Measurements from ENCODE around the gene DIPK1B.

The DIPK1B gene

DNA sequence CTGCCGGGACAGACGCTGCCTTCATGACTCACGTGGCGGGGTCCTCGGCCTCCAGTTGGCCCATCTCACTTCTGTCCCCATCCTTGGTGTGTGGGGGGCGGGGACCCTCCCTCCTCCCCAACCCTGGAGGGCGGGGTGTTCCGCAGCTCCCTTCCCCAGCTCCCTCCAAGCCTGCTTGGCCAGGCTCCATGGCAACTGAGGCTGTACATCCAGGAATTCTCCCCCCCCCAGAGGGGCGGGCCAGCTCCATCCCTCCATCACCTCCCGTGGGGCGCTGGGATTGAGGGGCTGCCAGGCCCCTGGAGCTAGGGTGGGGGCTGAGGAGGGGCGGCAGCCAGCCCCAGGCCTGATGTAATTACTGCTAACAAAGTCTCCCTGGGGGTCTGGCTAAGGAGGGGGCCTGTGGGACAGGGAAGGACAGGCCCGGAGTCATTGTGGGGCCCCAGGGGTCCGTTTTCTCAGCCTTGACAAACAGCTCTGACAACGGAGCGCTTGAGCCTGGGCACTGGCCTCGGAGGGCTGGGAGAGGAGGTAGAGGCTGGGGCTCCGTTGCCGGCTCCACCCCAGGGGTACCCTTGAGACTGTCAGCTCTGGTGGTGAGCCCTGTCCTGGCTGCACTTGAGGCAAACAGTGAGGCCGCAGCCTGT is 8.0 kb downstream of the DIPK1B start:
- no peak for DNase-seq (ENCODE audit: low spot score)

GRCh38 chr9:136720898-136721338 is 8.5 kb downstream of the DIPK1B start:
- DNase-seq (ENCODE audit: low spot score) = no peak

- DNase-seq (ENCODE audit: low spot score) = no peak
Observed at GRCh38 chr9:136721339-136722092, 9.1 kb downstream of the DIPK1B start.

DNA sequence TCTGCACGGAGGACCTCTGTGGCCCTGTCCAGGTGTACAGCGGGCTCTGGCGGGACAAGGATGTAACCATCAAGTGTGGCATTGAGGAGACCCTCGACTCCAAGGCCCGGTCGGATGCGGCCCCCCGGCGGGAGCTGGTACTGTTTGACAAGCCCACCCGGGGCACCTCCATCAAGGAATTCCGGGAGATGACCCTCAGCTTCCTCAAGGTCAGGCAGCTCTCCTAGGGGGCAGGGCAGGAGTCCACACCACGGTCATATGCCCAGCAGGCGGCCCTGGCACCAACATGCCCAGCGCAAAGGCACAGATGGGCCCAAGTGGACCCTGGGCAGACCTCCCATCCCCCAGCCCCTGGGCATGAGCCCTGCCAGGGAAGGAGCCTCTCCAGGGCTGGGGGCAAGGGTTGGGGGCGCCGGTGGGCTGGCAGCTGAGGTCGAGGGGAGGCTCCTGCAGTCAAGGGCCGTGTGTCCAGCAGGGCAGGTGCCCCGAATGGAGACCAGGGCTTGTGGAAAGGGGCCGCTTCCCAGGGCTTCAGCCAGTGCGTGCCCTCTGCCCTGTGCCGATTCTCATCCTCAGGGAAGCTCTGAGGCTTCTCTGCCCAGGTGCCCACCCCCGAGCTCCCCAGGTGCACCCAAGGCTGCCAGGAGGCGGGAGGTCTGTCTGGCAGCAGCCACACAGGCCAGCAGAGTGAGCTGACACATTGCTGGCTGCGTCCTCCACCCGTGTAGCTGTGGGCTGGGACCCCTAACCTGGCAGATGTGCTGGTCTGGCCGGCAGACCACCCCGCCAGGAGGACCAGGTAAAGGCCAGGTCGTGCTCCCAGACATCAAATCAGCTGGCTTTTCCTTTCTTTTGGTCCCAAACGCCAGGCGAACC is 10.0 kb downstream of the DIPK1B start:
- DNase-seq (ENCODE audit: low spot score) = no peak

- DNase-seq (ENCODE audit: low spot score) = no peak
Observed at GRCh38 chr9:136722969-136723356, 10.6 kb downstream of the DIPK1B start.

DNA sequence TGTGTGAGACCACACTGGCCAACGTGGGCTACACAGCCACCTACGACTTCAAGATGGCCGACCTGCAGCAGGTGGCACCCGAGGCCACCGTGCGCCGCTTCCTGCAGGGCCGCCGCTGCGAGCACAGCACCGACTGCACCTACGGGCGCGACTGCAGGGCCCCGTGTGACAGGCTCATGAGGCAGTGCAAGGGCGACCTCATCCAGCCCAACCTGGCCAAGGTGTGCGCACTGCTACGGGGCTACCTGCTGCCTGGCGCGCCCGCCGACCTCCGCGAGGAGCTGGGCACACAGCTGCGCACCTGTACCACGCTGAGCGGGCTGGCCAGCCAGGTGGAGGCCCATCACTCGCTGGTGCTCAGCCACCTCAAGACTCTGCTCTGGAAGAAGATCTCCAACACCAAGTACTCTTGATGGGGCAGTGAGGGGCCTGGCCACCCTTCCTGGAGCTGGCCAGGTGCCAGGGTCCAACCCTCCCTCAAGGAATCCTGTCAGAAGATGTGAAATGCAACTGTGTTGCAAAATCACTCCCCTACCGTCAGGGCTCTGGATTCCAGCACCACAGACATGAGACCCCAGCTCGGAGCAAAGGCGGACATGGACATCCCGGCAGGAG is 11.1 kb downstream of the DIPK1B start:
- DNase-seq (ENCODE audit: low spot score) = no peak

DNA sequence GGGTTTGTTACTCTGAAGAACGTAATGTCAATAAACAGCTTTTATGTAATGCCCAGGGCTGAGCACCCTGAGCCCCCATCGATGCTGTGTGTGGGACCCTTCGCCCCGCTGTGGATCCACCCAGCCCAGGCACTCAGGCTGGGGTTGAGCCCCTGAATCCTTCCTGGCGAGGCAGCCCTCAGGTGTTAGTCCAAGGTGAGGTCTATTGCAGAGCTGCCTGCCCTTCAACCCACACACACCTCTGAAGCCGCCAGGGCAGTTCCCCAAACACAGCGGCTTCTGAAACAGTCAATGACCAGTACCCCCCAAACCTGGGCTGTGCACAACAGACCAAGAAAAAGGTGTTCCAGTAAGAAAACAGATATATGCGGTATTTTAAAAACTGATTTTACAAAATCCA is 11.6 kb downstream of the DIPK1B start:
- no peak for DNase-seq (ENCODE audit: low spot score)

DNA sequence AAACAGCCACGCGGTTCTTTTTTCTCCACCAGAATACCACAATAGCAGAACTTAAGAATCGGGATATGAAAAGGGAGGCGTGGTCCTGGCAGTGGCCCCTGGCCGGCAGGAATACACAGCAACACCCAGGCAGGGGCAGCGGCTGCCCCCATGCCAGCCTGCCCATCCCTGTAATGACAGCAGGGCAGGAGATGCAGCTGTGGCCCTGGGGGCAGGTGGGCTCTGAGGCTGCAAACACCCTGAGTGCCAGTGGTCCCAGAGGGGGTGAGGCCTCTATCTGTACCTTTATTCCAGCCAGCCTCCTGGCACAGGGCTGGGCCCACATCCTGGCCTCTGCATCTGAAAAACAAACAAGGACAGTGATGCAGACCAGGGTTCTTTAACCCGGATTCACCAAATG is 12.4 kb downstream of the DIPK1B start:
- DNase-seq (ENCODE audit: low spot score) = no peak

DNA sequence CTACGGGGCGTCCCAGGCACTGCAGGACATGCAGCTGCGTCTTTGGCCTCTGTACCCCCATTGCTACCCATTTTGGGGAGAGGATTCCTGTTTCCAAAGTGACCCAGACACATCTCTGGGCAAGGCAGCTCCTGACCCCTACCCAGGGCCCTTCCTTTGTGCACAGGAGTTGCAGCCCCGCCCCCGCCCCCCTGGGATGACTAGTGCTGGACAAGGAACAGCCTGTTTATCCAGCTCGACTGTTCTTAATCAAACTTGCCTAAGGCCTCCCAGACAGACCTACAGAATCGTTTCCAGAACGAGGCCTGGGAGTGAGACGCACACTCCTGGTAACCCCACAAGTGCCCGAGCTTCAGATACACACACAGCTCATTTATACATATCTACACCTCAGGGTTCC is 13.2 kb downstream of the DIPK1B start:
- DNase-seq (ENCODE audit: low spot score) = no peak

DNA sequence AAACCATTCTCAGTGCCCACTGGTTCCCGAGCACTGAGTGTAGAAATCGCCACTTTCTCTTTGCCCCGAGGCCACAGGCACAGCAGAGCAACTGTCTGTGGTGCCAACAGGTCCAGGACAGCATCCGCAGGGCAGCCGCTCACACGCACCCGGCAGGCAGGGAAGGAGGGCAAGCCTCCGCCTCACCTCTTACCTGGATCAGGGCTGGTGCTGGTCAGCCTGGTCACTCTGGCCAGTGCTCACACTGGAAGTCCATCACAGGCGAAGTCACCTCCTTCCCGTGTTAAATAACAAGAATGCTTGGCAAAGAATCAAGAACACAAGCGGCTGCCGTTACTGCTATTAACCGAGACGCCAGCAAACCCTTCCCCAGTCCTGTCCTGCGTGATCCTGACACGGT is 13.7 kb downstream of the DIPK1B start:
- DNase-seq (ENCODE audit: low spot score) = no peak

- DNase-seq (ENCODE audit: low spot score) = peak; percentile 31
Observed at GRCh38 chr9:136726631-136727191, 14.3 kb downstream of the DIPK1B start.

DNA sequence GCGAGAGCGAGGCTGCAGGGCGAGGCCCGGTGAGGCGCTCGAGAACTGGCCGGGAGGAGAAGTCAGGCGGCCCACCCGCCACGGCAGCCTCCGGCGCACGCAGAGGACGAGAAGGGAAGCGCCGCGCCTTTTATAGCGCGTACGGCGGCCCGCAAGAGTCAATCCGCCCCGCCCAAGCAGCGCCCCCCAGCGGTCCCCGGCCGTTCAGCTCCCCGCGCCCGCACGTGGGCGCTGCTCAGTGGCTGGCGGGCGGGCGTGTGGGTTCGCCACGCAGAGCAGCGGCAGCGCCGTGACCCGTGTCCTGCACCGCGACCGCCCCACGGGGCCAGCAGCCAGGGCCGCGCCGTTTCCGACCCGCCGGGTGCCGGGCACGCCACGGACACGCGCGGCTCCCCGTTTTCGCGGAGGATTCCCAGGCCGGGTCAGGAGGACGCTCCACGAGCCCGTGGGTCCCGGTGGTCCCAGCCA is 15.7 kb downstream of the DIPK1B start:
- peak; percentile 88 for DNase-seq (ENCODE audit: low spot score)

DNA sequence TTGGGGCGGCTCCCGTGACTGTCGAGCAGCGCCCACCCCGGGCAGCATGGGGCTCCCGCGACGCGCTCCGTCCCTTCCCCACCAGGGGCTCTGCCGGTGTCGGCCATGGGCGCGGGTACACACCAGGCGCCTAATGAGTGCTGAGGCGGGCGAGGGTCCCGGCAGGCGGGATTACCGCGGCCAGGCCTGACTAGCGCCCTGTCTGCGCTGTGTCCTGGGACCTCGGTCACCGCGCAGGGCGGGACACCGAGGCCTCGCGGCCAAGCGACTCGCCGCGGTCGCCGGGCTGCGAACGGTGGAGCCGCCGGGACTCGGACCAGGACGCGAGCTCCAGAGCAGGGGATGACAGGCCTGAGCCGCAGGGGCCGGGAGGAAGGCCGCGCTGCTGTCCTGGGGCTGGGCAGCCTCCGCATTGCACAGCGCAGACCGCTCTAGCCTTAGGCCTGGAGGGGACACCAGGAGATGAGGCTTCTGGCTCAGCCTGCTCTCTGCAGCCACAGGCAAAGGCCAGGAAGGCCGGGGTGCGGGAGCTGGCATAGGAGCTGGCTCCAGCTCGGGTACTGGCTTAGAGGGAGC is 16.3 kb downstream of the DIPK1B start:
- DNase-seq (ENCODE audit: low spot score) = no peak

DNA sequence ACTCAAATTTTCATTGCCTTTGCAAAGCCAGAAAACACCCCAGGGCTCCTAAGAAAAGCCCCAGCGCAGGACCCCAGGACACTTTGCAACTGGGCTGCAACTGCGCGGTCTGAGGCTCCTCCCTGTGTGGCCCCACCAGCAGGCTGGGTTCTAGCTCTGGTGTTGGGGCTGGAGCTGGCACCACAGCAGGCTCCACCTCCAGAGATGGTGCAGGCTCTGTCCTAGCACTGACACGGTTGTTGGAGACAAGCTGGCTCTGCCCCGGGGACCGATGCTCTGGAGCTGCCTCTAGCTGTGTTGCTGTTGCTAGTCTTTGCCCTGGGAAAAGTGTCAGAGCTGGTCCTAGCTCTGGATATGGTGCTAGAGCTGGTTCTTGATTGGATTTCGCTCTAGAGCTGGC is 16.8 kb downstream of the DIPK1B start:
- DNase-seq (ENCODE audit: low spot score) = no peak

DNA sequence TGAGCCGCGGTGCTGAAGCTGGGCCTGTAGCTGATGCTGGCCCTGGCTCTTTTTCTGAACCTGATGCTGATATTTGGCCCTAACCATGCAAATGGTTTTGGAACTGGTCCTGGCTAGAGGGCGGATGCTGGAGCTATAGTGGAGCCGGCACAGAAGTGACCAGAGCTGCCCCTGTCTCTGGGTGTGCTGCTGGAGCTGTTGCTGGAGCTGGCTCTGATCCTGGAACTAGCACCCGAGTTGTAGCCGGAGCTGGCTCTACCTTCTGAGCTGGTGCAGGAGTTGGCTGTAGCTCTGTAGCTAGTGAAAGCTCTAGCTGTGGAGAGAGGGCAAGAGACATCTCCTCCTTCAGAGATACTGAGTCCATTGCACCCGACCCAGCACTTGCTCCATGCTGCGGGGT is 17.6 kb downstream of the DIPK1B start:
- DNase-seq (ENCODE audit: low spot score) = no peak

DNA sequence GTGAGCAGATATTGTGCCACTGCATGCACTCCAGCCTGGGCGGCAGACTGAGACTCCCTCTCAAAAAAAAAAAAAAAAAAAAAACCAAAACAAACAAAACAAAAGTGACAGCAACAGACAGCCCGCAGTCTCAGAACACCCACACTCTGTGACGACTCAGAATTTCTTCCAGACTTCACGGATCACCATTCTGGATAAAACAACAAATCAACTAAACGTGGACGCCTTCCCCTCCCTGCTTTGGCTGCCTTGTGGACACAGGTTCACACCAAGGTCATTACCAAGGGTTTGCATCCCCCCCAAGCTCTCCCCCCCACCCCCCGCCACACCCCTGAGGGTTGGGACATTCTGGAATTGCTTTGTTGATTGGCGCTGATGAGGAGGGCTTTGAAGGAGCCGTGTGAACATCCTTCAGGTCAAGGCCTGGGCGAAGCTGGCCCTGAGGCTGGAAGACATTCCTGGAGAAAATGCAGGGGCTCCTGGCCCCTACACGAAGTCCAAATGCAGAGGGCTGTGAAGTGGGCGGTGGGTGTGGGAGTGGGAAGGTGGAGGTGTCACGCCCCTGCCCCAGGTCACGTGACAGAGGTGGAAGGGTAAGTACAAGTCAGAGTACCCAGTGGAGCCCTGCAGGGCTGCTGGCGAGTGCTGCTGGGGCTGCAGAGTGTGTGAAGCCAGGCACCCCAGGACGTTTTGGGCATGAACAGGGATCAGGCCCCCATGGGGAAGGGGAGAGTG is 20.2 kb downstream of the DIPK1B start:
- DNase-seq (ENCODE audit: low spot score) = no peak

GRCh38 chr9:136733611-136734010 is 21.2 kb downstream of the DIPK1B start:
- no peak for DNase-seq (ENCODE audit: low spot score)

- no peak for DNase-seq (ENCODE audit: low spot score)
Observed at GRCh38 chr9:136734837-136735496, 22.6 kb downstream of the DIPK1B start.

GRCh38 chr9:136735812-136736480 is 23.6 kb downstream of the DIPK1B start:
- no peak for DNase-seq (ENCODE audit: low spot score)

DNA sequence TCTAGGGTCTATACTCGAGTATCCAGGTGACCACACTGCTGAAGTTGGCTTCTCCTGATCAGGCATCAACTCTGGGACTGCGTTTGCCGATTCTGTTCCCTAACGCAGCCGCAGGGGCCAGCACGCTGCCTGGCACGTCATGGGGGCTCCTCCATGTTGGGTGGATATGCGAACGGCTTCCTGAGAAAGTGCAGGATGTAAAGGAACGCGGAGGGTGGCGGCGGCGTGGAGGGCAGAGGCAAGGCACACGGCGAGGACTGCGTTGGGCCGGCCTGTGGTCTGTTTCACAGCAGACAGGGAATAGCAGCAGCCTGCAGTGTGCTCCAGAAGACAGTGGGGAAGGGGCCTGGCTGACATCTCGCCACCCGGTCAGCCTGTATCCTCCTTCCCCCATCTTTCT is 26.6 kb downstream of the DIPK1B start:
- DNase-seq (ENCODE audit: low spot score) = no peak
